Mammary epithelial cell (primary cell): ENCODE results near the gene CD53.

ENCODE experiments used
- CTCF ChIP-seq, 2 donors: IDR thresholded peaks in 1 of 2; conservative IDR thresholded peaks in 1 of 2; 2 replicates each; pipeline ENCODE4 v1.5.1; 2011 to 2012; ENCODE audit warnings: inconsistent platforms in 2 of 2, low read length in 2 of 2, mild to moderate bottlenecking in 2 of 2, control low read depth in 1 of 2, low read depth in 1 of 2; ENCODE audit not compliant: insufficient read depth in 1 of 2; ENCODE audit errors: extremely low read depth in 1 of 2
- EZH2 ChIP-seq: IDR thresholded peaks from 2 replicates; pipeline ENCODE4 v1.6.1; 2012; ENCODE audit warnings: low read length, inconsistent platforms, borderline replicate concordance

- TF ChIP-seq CTCF (conservative IDR thresholded peaks at IDR 0.05 in 1 of 2, IDR thresholded peaks at IDR 0.05 in 1 of 2; ENCODE audit: extremely low read depth in 1 of 2, insufficient read depth in 1 of 2, low read depth in 1 of 2, low read length in 2 of 2) (no peak), EZH2 (no peak)
Measured at GRCh38 chr1:110921953-110922352, 49.0 kb downstream of the CD53 start.
